GM12873 (cell line): Measurements from ENCODE around the gene ACOT7.

Experiments
- CTCF ChIP-seq: IDR thresholded peaks from 2 replicates; pipeline ENCODE4 v1.5.1; 2012; ENCODE audit warnings: low read depth, mild to moderate bottlenecking, moderate library complexity, low read length, control low read depth; ENCODE audit not compliant: insufficient read depth; ENCODE audit errors: missing control alignments

ACOT7 gene

GRCh38 chr1:6251681-6252373 is 141.7 kb downstream of the ACOT7 start:
- no peak for TF ChIP-seq CTCF

- no peak for TF ChIP-seq CTCF
Observed at GRCh38 chr1:6251233-6251632, 142.3 kb downstream of the ACOT7 start.

GRCh38 chr1:6249739-6250689 is 143.6 kb downstream of the ACOT7 start:
- TF ChIP-seq CTCF: no peak

GRCh38 chr1:6248932-6249738 is 144.4 kb downstream of the ACOT7 start:
- TF ChIP-seq CTCF: no peak

GRCh38 chr1:6248161-6248776 is 145.3 kb downstream of the ACOT7 start:
- TF ChIP-seq CTCF: no peak

- no peak for TF ChIP-seq CTCF
Observed at GRCh38 chr1:6247651-6248050, 145.9 kb downstream of the ACOT7 start.
